Right ventricle myocardium inferior (tissue), 1 donor: Measurements from ENCODE around the gene USP10. TPM values are rescaled to one million over a fixed set of nuclear protein-coding genes. Genes with fewer than 3 reads are reported as not detected.

Experiments used
- ATAC-seq: fragments of 200-7000 bp; cut with Tn5 transposase; one replicate; pipeline ENCODE4 v1.9.1; 2020; ENCODE audit warnings: mild to moderate bottlenecking, moderate library complexity
- DNase-seq: peaks from one replicate; pipeline ENCODE4 v3.0.0; 2021; ENCODE audit errors: missing footprints
- intact Hi-C: fragments of 100-400 bp; cut with DNase I; formaldehyde crosslinking; loops from one replicate; pipeline ENCODE4 v1.11.0; 2022
- total RNA-seq: library from RNA; stranded (reverse); fragmentation: NEBNext Ultra II Directional; extraction: Animal tissue kit (Norgen Biotek cat#: 25700); gene quantifications from one replicate; pipeline ENCODE4 v1.2.1, GENCODE V29; 2021
- donor health status: DM: no; HTN: yes; CAD: no; lungs with severe emphysema.

The USP10 gene
- total RNA-seq, 1 donor from 2014 or later, result 76.5 TPM

- DNase-seq, result peak; percentile 59
- intact Hi-C loops, result no loop called here
- ATAC-seq, result peak; percentile 18
These were observed 123.7 kb downstream of the USP10 start for GRCh38 chr16:84823484-84823883.

GRCh38 chr16:84823926-84824325 lies 124.1 kb downstream of the USP10 start:
- DNase-seq, result peak; percentile 61
- intact Hi-C loops, result no loop called here
- no peak for ATAC-seq

- DNase-seq (no peak), ATAC-seq (no peak)
- intact Hi-C loops, result no loop called here
These were observed 126.2 kb downstream of the USP10 start for GRCh38 chr16:84825896-84826557.

- intact Hi-C loops, result no loop called here
- DNase-seq (peak; percentile 84), ATAC-seq (peak; percentile 77)
These were observed 126.8 kb downstream of the USP10 start for GRCh38 chr16:84826558-84826941.

GRCh38 chr16:84827131-84827574 lies 127.4 kb downstream of the USP10 start:
- intact Hi-C loops, result no loop called here
- ATAC-seq, result peak; percentile 12
- no peak for DNase-seq

GRCh38 chr16:84827897-84828296 lies 128.1 kb downstream of the USP10 start:
- intact Hi-C loops, result no loop called here
- peak; percentile 39 for DNase-seq
- no peak for ATAC-seq

- DNase-seq (no peak), ATAC-seq (no peak)
- intact Hi-C loops, result no loop called here
These were observed 128.5 kb downstream of the USP10 start for GRCh38 chr16:84828322-84828721.

Other genes starting within 250 kb of the USP10 start
- 7.4 TPM for gene MEAK7, start 195.3 kb upstream of the USP10 start, total RNA-seq
- gene COTL1, start 81.9 kb upstream of the USP10 start, total RNA-seq, result 18.4 TPM
- 58.2 TPM for gene KLHL36, start 51.5 kb upstream of the USP10 start, total RNA-seq
- 38.1 TPM for gene CRISPLD2, start 120.0 kb downstream of the USP10 start, total RNA-seq